Stimulated activated CD8-positive, alpha-beta memory T cell treated with anti-CD3 and anti-CD28 coated beads, Interleukin-7, amount 100 ng/mL, for 24 hours (primary cell): ENCODE data around the gene MISP3.

ENCODE experiments used
- DNase-seq: peaks from one replicate; pipeline ENCODE4 v3.0.0-alpha.2; 2020; ENCODE audit warnings: low read depth

Gene MISP3

GRCh38 chr19:14122924-14123323 lies 50.3 kb downstream of the MISP3 start:
- DNase-seq = no peak
